Measurements from ENCODE around the gene CLCN3.
"Not testable (repeated sequence)": the region's sequence is repeated elsewhere in the genome, so short reads cannot be mapped to it uniquely, and the experiment has no call there.

The CLCN3 gene

GRCh38 chr4:169618286-169618685 lies 2.1 kb upstream of the CLCN3 start:
- no peak for DNase-seq

GRCh38 chr4:169618986-169619385 lies 1.4 kb upstream of the CLCN3 start:
- DNase-seq: no peak

- DNase-seq: peak; percentile 57
Measured at GRCh38 chr4:169619518-169619957, 840 bp upstream of the CLCN3 start.

GRCh38 chr4:169620880-169621248 lies 486 bp downstream of the CLCN3 start:
- peak; percentile 12 for DNase-seq

- DNase-seq: peak; percentile 11
Measured at GRCh38 chr4:169621731-169622492, 1.5 kb downstream of the CLCN3 start.

GRCh38 chr4:169622566-169622965 lies 2.2 kb downstream of the CLCN3 start:
- no peak for DNase-seq

- DNase-seq: not testable (repeated sequence)
Measured at GRCh38 chr4:169624012-169624411, 3.6 kb downstream of the CLCN3 start.

GRCh38 chr4:169625886-169626285 lies 5.5 kb downstream of the CLCN3 start:
- DNase-seq: no peak

- no peak for DNase-seq
Measured at GRCh38 chr4:169626331-169627282, 6.2 kb downstream of the CLCN3 start.

GRCh38 chr4:169627307-169627706 lies 6.9 kb downstream of the CLCN3 start:
- DNase-seq: no peak

GRCh38 chr4:169628579-169628978 lies 8.2 kb downstream of the CLCN3 start:
- no peak for DNase-seq

GRCh38 chr4:169630069-169630468 lies 9.7 kb downstream of the CLCN3 start:
- DNase-seq: no peak

GRCh38 chr4:169632896-169633295 lies 12.5 kb downstream of the CLCN3 start:
- DNase-seq: no peak

GRCh38 chr4:169634975-169635374 lies 14.6 kb downstream of the CLCN3 start:
- DNase-seq: no peak

GRCh38 chr4:169640261-169640870 lies 20.0 kb downstream of the CLCN3 start:
- DNase-seq: no peak

- DNase-seq: no peak
Measured at GRCh38 chr4:169644802-169645201, 24.4 kb downstream of the CLCN3 start.

GRCh38 chr4:169645627-169646026 lies 25.2 kb downstream of the CLCN3 start:
- no peak for DNase-seq

- DNase-seq: no peak
Measured at GRCh38 chr4:169649545-169650226, 29.3 kb downstream of the CLCN3 start.

- no peak for DNase-seq
Measured at GRCh38 chr4:169650227-169650936, 30.0 kb downstream of the CLCN3 start.

- no peak for DNase-seq
Measured at GRCh38 chr4:169652535-169652934, 32.2 kb downstream of the CLCN3 start.

GRCh38 chr4:169655401-169655800 lies 35.0 kb downstream of the CLCN3 start:
- DNase-seq: no peak

GRCh38 chr4:169657470-169658107 lies 37.2 kb downstream of the CLCN3 start:
- no peak for DNase-seq

Data from NCI-H146 (cell line).